Type B pancreatic cell (in vitro differentiated cells): Measurements from ENCODE around the gene INHA. TPM values are rescaled to one million over a fixed set of nuclear protein-coding genes. Genes with fewer than 3 reads are reported as not detected.

ENCODE experiments used
- DNase-seq: peaks from one replicate; pipeline ENCODE4 v3.0.0; 2021; ENCODE audit warnings: mixed read lengths; ENCODE audit not compliant: unreplicated experiment; ENCODE audit errors: extremely low spot score
- H3K27ac Mint-ChIP-seq: 2 replicates; pipeline ENCODE4 v1.8.0; 2021; ENCODE audit warnings: mild to moderate bottlenecking, mixed read lengths
- H3K27me3 Mint-ChIP-seq: 2 replicates; pipeline ENCODE4 v1.8.0; 2021; ENCODE audit warnings: mixed read lengths
- H3K36me3 Mint-ChIP-seq: 2 replicates; pipeline ENCODE4 v1.8.0; 2021; ENCODE audit warnings: mixed read lengths
- H3K4me1 Mint-ChIP-seq: one replicate; pipeline ENCODE4 v1.8.0; 2021; ENCODE audit warnings: mixed read lengths; ENCODE audit not compliant: unreplicated experiment
- H3K4me3 Mint-ChIP-seq: 2 replicates; pipeline ENCODE4 v1.8.0; 2021; ENCODE audit warnings: mild to moderate bottlenecking, mixed read lengths
- H3K9me3 Mint-ChIP-seq: 2 replicates; pipeline ENCODE4 v1.8.0; 2021; ENCODE audit warnings: mixed read lengths
- total RNA-seq: library from RNA; stranded (reverse); gene quantifications from 2 replicates; pipeline ENCODE4 v1.2.1, GENCODE V29; 2021; ENCODE audit warnings: low replicate concordance
- TF ChIP-seq, protein P1 (sequence below): fragments of 200-600 bp; sonication (generic); conservative IDR thresholded peaks from 2 replicates; pipeline ENCODE4 v1.5.0; 2021; ENCODE audit warnings: antibody characterized with exemption, mild to moderate bottlenecking

Gene INHA
- total RNA-seq, 1 donor from 2014 or later: 1.2 TPM

DNA sequence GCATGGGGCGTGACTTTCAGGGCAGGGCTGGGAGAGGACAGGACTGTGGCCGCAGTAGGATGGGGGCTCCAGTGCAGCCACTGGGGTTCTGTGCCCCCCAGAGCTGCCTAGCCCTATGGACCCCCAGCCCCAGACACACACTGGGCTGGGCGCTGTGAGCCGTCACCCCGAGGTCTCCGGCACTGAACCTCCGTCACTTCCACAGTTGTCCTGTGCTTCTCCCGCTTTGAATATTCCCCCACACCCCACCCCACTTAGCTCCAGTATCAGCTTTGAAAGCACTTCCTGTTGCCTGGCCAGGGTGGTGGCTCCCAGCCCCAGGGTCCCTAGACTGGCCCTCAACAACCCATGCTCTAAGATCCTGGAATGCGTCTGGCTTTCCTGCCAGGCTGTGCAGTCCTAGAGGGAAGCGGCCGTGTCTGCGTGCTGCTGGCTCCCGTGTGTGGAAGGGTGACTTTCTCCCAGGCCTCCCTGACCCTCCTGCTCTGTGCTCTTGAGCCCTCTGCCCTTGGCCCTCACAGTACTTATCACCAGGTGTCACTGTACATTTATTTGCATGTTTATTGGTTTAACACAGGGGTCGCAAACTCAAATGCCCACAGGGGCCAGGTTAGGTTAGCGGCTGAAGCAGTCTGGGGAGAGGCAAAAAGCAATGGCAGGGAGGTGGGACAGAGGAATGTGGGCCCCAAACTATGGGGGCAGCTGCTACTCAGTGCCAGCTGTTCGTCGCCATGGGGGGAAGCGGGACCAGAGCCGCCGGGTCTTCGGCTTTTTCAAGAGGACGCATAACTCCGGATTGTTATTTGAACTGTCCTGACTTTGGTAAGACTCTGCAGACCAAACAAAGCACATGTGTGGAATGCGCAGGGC lies 10.7 kb upstream of the INHA start:
- Mint-ChIP-seq H3K4me3 (no peak overlapping the region), H3K27me3 (no peaks in the 10 kb centered on the region), H3K9me3 (no peaks in the 10 kb centered on the region), H3K27ac (peak overlapping the region; percentile 6), H3K4me1 (peaks cover 5% of the 10 kb centered on the region), H3K36me3 (peaks cover 19% of the 10 kb centered on the region)
- no peak for DNase-seq
- TF ChIP-seq, protein P1, sequence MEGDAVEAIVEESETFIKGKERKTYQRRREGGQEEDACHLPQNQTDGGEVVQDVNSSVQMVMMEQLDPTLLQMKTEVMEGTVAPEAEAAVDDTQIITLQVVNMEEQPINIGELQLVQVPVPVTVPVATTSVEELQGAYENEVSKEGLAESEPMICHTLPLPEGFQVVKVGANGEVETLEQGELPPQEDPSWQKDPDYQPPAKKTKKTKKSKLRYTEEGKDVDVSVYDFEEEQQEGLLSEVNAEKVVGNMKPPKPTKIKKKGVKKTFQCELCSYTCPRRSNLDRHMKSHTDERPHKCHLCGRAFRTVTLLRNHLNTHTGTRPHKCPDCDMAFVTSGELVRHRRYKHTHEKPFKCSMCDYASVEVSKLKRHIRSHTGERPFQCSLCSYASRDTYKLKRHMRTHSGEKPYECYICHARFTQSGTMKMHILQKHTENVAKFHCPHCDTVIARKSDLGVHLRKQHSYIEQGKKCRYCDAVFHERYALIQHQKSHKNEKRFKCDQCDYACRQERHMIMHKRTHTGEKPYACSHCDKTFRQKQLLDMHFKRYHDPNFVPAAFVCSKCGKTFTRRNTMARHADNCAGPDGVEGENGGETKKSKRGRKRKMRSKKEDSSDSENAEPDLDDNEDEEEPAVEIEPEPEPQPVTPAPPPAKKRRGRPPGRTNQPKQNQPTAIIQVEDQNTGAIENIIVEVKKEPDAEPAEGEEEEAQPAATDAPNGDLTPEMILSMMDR: no peak

DNA sequence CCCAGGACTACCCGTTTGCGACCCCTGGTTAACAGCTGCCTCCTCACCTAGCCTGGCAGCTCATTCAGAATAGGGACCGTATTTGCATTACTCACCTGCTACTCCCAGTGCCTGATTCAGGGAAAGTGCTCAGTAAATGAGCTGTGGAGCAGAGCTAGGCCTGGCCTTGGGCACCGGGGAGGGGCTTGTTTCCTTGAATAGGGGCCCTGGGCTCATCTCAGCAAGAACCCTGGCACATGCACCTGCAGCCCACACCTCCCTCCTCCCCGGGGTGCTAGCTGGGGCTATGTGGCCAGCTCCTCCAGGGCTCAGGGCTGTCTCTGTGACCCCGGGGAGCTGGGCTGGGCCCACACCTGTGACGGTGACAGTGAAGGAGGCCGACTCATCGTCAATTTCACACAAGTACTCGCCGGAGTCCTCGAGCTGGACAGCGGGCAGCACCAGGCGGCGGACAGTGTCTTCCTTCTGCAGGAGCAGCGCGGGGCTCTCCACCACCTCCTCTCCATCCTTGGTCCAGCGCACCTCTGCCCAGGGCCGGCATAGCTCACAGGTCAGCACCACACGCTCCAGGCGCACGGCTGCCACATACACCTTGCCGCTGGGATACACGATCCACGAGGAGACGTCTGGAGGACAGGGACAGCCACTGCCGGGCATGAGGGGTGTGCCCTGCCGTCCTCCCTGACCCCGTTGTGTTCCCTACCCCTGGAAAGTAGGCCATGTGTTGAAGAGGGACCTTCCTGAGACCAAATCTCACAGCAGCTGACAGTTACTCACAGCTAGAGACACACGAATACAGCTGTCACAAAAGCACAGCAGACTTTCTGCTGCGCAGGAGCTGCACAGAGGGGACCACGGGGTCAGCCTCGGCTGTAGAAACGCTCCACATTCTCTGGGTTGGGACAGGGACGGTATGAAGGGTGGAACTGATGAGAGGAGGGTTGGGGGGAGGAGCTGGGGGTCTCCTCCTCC lies 9.8 kb upstream of the INHA start:
- TF ChIP-seq, protein P1: no peak
- Mint-ChIP-seq H3K27me3 (no peaks in the 10 kb centered on the region), H3K4me1 (peaks cover 5% of the 10 kb centered on the region), H3K9me3 (no peaks in the 10 kb centered on the region), H3K4me3 (no peak overlapping the region), H3K27ac (no peak overlapping the region), H3K36me3 (peaks cover 22% of the 10 kb centered on the region)
- DNase-seq: no peak

DNA sequence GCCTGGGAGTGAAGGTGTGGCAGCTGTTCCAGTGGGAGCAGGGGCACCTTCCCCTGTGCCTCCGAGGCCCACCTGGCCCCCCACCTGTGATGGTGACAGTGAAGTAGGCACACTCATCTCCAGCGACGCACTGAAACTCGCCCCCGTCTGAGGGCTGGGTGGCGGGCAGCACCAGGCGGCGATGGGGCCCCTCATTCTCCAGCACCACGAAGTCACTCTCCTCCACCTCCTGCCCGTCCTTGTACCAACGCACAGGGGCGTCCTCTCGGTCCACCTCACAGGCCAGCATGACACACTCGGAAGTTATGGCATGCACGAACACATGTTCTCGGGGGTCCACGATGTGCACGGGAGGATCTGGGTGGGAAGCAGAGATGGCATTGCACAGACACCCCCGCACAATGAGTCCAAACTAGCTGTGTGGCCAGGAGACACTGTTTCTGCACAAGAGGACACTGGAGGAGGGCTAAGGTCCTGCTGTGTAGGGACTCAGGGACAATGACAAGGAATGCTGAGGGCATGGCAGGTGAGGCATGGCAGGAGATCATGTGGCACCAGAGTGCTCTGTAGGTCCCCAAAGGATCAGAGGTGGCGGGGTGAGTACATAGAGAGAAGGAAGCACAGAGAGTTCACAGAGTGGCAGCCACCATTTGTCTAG lies 8.7 kb upstream of the INHA start:
- Mint-ChIP-seq H3K4me1 (peaks cover 5% of the 10 kb centered on the region), H3K4me3 (no peak overlapping the region), H3K27me3 (no peaks in the 10 kb centered on the region), H3K9me3 (no peaks in the 10 kb centered on the region), H3K27ac (no peak overlapping the region), H3K36me3 (peaks cover 22% of the 10 kb centered on the region)
- no peak for DNase-seq
- TF ChIP-seq, protein P1: no peak

DNA sequence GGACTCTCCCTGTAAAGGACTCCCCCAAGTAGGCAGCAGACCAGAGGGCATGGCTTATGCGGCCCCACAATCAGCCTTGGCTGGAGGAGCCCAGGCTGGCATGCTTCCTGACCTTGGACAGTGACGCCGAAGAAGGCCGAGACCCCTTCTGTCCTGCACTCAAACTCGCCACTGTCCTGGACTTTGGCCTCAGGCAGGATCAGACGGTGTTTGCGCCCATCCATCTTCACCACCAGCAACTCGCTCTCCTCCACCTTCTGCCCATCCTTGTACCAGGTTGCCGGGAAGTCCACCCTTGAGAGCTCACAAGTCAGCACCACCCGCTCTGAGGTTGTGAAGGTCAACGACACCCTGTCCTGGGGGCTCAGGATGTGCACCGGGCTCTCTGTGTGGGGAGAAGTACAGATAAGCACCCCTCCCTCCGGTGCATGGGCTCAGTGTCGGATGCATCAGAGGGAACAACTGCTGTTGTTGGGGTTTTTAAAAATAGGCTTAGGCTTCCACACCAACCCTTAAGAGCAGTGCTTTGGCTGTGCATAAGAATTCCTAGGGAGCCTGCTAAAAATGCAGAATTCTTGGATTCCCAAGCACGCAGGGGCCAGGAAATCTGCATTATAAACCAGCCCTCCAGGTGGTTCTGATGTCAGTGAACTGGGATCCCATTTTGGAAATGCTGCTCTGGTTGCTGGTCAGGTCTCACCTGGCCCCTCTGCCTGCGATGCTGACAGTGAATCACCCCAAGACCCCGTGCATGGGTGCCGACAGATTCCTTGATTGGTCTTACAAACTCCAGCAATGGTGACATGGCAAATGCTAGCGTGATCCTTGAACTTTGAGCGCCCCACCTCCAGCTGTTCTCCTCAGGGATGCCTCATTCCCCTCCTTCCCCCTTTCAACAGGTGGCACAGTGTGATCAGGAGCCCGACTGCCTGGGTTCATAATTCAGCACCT lies 6.7 kb upstream of the INHA start:
- Mint-ChIP-seq H3K27me3 (no peaks in the 10 kb centered on the region), H3K4me1 (peaks cover 16% of the 10 kb centered on the region), H3K27ac (no peak overlapping the region), H3K9me3 (no peaks in the 10 kb centered on the region), H3K36me3 (peaks cover 20% of the 10 kb centered on the region), H3K4me3 (no peak overlapping the region)
- TF ChIP-seq, protein P1: no peak
- DNase-seq: no peak
